ENCODE results near the gene PPP1R12A. TPM values are rescaled to one million over a fixed set of nuclear protein-coding genes. Genes with fewer than 3 reads are reported as not detected.

PPP1R12A gene
- total and polyA plus RNA-seq, 9 of the 15 experiments (the other 6 are each of a cell fraction or from before 2014, with no cell fraction given) = 26.4 to 119 (median 53.3) TPM

GRCh38 chr12:79936670-79937069 is 1.8 kb upstream of the PPP1R12A start (continued):
- TF ChIP-seq E2F6 (IDR thresholded peaks at IDR 0.05; ENCODE audit: borderline replicate concordance in 1 of 2, extremely low read depth in 1 of 2, insufficient read depth in 1 of 2, insufficient read length in 1 of 2, low read depth in 1 of 2, low read length in 1 of 2, poor library complexity in 1 of 2, severe bottlenecking in 1 of 2) (no peak), RBM15 (IDR thresholded peaks at IDR 0.05; ENCODE audit: insufficient read depth, low read length) (no peak), TGIF2 (CRISPR knock-in tag; IDR thresholded peaks at IDR 0.05) (no peak), ATF2 (CRISPR knock-in tag; IDR thresholded peaks at IDR 0.05) (no peak), PHF20 (IDR thresholded peaks at IDR 0.05; ENCODE audit: partially characterized antibody) (no peak), PKNOX1 (IDR thresholded peaks at IDR 0.05) (peak; percentile 46), POLR2A (conservative IDR thresholded peaks at IDR 0.05) (peak; percentile 41; the same call in 1 of the 2 replicates), MEIS2 (IDR thresholded peaks at IDR 0.05; ENCODE audit: partially characterized antibody) (no peak), MEF2D (tag; conservative IDR thresholded peaks at IDR 0.05; ENCODE audit: low read depth) (no peak), MLX (CRISPR knock-in tag; conservative IDR thresholded peaks at IDR 0.05) (no peak), EP300 (IDR thresholded peaks at IDR 0.05; ENCODE audit: low read length) (peak; percentile 20; the same call in 1 of the 2 replicates), TOE1 (IDR thresholded peaks at IDR 0.05; ENCODE audit: borderline replicate concordance) (no peak), TOE1 (CRISPR knock-in tag; IDR thresholded peaks at IDR 0.05; ENCODE audit: borderline replicate concordance, low read depth) (no peak), FOXA1 (IDR thresholded peaks at IDR 0.05; ENCODE audit: borderline replicate concordance) (no peak), RBM34 (IDR thresholded peaks at IDR 0.05; ENCODE audit: borderline replicate concordance, insufficient read depth, low read length) (no peak), RFX1 (IDR thresholded peaks at IDR 0.05) (0 out of 2 replicates have a peak, but pooled peaks have one; percentile 8), AFF1 (IDR thresholded peaks at IDR 0.05; ENCODE audit: low read depth in 1 of 2, partially characterized antibody in 2 of 2) (no peak)

Data from K562 (cell line).